HG03457 (cell line): ENCODE results near the gene SEMA3G.

Experiments
- ATAC-seq: cut with Tn5 transposase; IDR thresholded peaks from one replicate; pipeline ENCODE4 v1.9.1; 2021; ENCODE audit warnings: moderate number of reproducible peaks; ENCODE audit not compliant: unreplicated experiment

SEMA3G gene

GRCh38 chr3:52479877-52480575 lies 35.1 kb upstream of the SEMA3G start:
- ATAC-seq = no peak

GRCh38 chr3:52479037-52479876 lies 34.4 kb upstream of the SEMA3G start:
- no peak for ATAC-seq

- ATAC-seq = no peak
Measured at GRCh38 chr3:52477796-52478095, 32.8 kb upstream of the SEMA3G start.

GRCh38 chr3:52477076-52477795 lies 32.3 kb upstream of the SEMA3G start:
- ATAC-seq = no peak

GRCh38 chr3:52473026-52473425 lies 28.1 kb upstream of the SEMA3G start:
- no peak for ATAC-seq

DNA sequence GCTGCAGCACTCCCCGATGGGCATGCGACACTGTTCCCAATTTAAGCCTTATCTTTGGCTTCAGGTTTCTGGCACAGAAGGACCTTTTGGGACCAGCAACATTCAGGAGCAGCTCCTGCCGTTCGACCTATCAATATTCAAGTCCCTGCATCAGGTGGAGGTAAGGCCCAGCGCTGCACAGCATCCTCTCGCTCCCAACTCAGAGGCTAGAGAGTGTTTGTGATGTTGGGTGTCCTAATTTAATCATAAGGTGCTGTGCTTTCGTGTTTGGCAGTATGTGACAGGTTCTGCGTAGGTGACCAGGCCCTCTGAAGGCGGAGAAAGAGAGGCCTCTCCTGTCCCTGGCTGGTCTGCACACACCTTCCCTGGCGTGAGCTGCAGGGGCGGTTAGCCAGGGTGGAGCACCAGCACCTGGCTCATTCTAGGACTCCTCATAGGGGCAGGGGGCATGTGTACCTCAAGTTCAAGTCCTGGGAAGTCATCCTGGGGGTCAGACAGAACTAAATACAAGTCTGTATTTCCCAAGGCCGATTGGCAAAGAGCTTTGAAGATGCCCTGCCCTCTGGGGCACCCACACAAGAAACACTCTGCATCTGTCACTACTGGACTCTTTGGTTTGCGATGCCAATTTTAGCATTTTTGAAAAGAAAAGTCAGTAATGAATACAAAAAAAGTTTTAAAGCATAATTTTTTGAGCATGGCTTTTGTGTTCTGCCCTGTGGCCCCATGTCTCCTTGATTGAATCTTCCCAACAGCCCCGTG lies 27.5 kb upstream of the SEMA3G start:
- no peak for ATAC-seq

- ATAC-seq = no peak
Measured at GRCh38 chr3:52471371-52472238, 26.7 kb upstream of the SEMA3G start.

- no peak for ATAC-seq
Measured at GRCh38 chr3:52470920-52471319, 26.0 kb upstream of the SEMA3G start.

DNA sequence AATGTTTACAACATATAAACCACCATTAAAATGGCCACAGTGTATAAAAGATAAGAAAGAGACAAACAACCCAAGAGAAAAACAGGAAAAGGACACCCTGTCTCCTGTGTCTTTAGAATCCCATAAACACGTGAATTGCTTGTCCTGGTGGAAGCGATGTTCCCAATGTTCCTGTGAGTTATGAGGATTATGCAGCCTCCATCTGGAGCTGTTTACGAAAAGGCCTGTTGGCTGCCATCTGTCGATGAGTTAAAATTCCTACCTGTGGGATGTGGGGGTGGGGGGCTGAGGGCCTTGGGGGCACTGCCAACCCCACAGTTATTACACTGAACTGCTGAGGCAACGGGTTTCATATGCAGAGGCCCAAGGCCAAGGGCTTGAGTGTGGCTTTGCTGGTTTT lies 24.1 kb upstream of the SEMA3G start:
- ATAC-seq = no peak

GRCh38 chr3:52468336-52468735 lies 23.4 kb upstream of the SEMA3G start:
- ATAC-seq = no peak

DNA sequence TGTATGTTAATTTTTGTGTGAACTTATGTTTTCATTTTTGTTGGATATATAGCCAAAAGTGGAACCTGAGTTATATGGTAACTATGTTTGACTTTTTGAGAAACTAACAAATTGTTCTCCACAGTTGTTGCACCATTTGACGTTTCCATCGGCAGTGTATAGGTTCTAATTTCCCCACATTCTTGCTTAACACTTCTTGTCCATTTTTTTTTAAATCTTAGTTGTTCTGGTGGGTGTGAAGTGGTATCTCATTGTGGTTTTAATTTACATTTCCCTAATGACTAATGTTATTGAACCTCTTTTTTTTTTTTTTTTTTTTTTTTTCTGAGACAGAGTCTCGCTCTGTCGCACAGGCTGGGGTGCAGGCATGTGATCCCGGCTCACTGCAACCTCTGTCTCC lies 18.5 kb upstream of the SEMA3G start:
- ATAC-seq = no peak

DNA sequence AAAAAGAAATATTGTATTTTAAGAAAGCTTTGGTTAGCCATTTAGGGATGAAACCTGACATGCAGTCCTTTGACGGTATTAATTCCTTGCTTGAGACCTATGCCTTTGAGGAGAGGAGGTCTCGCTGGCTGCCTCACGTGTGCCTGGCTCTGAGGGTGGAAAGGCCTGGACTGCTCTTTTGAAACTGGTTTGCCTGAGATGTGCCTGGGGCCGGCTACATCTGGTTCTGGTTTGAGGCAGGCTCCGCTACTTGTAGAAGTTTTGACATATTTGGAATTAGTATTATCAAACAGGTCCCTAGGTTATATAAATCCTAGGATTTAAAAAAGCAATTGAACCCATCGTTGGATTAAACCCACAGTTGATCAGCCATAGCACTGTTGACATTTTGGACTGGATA lies 17.0 kb upstream of the SEMA3G start:
- ATAC-seq = no peak

GRCh38 chr3:52458770-52459545 lies 14.1 kb upstream of the SEMA3G start:
- no peak for ATAC-seq

DNA sequence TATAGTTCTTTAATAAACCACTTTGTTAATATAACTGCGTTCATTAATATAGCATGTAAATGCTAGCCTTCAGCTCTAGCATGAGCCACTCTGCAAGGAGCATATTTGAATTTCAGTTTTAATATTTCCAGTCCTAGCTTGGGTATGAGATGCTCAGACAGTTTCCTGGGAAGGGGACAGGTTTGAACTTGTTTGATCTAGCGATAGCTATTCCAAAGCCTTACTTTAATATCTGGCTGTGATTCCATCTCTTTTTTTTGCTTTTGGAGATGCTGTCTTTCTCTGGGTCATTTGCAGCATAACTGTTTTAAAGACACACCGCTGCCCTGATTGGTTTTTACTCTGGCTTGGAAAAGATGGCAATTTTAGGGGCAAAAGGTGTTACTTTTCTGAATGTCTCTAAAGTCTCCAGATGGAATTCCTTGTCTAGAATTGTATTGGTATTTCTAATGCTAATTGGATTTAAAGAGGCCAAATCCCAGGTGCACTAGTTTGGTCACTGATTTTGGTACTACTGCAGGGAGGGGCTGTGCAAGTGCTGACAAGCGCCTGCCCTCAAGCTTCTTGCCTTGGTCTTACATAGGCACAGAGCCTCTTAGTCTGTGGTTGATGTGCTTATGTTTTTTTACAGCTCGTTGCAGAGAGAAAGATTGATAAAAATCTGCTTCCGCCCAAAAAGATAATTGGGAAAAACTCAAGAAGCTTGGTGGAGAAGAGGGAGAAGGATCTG lies 13.3 kb upstream of the SEMA3G start:
- ATAC-seq = no peak

DNA sequence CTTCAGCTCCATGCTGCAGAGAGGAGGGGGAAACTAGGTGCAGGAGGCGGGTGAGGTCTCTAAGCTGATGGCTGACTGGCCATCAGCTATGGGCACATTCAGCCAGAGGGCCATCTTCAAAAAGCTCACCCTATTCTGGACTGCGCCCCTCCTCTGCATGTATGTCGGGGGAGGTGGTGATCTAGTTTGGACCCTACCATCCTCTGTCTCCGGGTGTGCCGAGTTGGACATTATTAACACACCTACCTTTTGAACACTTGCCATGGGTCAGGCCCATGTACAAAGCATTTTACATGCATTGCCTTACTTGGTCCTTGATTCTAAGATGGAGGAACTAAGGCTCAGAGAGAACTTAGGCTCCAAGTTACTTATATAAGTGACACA lies 11.9 kb upstream of the SEMA3G start:
- ATAC-seq = no peak

GRCh38 chr3:52456169-52456799 lies 11.4 kb upstream of the SEMA3G start:
- no peak for ATAC-seq

DNA sequence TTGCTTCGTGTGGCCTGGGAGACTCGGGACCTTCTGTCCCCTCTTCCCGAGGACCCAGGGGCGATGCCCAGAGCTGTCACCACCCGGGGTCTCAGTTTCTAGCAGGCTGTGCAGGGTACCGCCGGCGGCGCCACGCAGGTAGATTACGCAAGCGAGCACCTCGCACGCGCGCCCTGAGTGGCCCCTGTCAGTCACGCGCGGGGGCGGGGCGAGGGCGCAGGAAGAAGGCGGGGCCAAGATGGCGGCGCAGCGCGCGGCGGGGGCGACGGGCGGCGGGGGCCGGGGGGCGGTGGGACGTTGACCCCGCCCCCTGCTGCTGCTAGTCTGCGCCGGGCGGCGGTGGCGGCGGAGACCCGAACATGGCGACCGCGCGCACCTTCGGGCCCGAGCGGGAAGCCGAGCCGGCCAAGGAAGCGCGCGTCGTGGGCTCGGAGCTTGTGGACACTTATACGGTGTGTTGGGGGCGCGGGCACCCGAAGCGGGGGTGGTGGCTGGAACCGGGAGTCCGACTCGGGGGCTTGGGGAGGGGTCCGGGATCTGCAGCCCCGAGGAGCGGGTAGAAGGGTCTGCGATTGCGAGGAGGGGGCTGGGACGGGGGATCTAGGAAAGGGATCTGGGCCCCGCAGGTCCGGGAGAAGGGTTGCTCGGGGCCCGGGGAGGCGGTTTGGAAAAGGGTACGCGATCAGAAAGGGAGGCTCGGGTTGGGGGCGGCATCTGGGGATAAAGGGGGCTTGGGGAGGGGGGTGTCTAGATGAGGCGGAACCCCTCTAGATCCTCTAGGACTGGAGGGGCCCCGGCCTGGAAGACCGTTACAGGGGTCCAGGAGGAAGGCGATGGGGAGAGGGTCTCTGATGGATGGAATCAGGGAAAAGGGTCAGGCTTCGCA lies 10.6 kb upstream of the SEMA3G start, which contains the start of gene NISCH:
NISCH (plus strand) TSS at position 322 of the 886 bp plus-strand sequence; CDS start at position 360, 38 bp downstream.
- peak; percentile 70 for ATAC-seq
